K562 (cell line): ENCODE measurements around the gene ACAP2. TPM values are rescaled to one million over a fixed set of nuclear protein-coding genes. Genes with fewer than 3 reads are reported as not detected.

Experiments used
- ESRRA ChIP-seq: fragments of 450-650 bp; IDR thresholded peaks from 2 replicates; pipeline ENCODE4 v1.6.1; 2014; ENCODE audit warnings: low read depth, mild to moderate bottlenecking, moderate library complexity, borderline replicate concordance
- FOXP1 ChIP-seq: sonication (generic); formaldehyde crosslinking; IDR thresholded peaks from 2 replicates; pipeline ENCODE4 v1.8.0; 2022; ENCODE audit warnings: mild to moderate bottlenecking, missing genetic modification reagents
- GATAD2B ChIP-seq: fragments of 450-650 bp; IDR thresholded peaks from 2 replicates; pipeline ENCODE4 v1.6.1; 2017; ENCODE audit warnings: mild to moderate bottlenecking, borderline replicate concordance
- PURB ChIP-seq: sonication (generic); formaldehyde crosslinking; IDR thresholded peaks from 2 replicates; pipeline ENCODE4 v1.9.0; 2021; ENCODE audit warnings: low read depth, mild to moderate bottlenecking, missing genetic modification reagents
- SMC3 ChIP-seq: conservative IDR thresholded peaks from 2 replicates; pipeline ENCODE4 v1.6.1; 2011; ENCODE audit warnings: low read depth, low read length, improper control_type of control experiment; ENCODE audit not compliant: insufficient read depth
- TFAM ChIP-seq: fragments of 250-450 bp; sonication (Bioruptor Pico); conservative IDR thresholded peaks from 2 replicates; pipeline ENCODE4 v1.5.0; 2021; ENCODE audit warnings: mild to moderate bottlenecking, moderate library complexity
- ZNF146 ChIP-seq: IDR thresholded peaks from one replicate; pipeline ENCODE4 v1.6.1; 2018; ENCODE audit warnings: missing compliant biosample characterization; ENCODE audit not compliant: unreplicated experiment
- polyA plus RNA-seq, 8 experiments: library from polyadenylated mRNA; depleted of rRNA in 4 of 8; stranded (reverse) in 5 of 8; unstranded in 3 of 8; fragments of >200 nt; fragmentation: Nextera tagmentation in 2 of 8; fragmentation: Illumina TruSeq in 1 of 8; extraction: Ambion mirVana in 2 of 8; extraction: Trizol in 1 of 8; gene quantifications; 2 replicates each; pipeline versions ENCODE4 v1.2.1 to v1.2.3, GENCODE V29; 2011 to 2014; ENCODE audit warnings: inconsistent platforms in 1 of 8, missing spikeins in 1 of 8
- total RNA-seq, 7 experiments: library from RNA; depleted of rRNA in 6 of 7; stranded (reverse); fragments of >200 nt in 6 of 7; fragmentation: Illumina TruSeq in 2 of 7; extraction: Trizol in 2 of 7; gene quantifications; 2 replicates each; pipeline versions ENCODE4 v1.2.1 to v1.2.3, GENCODE V29; 2011 to 2021; ENCODE audit warnings: low replicate concordance in 1 of 7
- TF ChIP-seq, protein P1 (sequence below): fragments of 450-650 bp; IDR thresholded peaks from 2 replicates; pipeline ENCODE4 v1.6.1; 2016; ENCODE audit warnings: low read depth
- TF ChIP-seq, protein P2 (sequence below): fragments of 250-450 bp; sonication (Bioruptor Pico); IDR thresholded peaks from 2 replicates; pipeline ENCODE4 v1.8.0; 2021; ENCODE audit warnings: borderline replicate concordance, mild to moderate bottlenecking, moderate library complexity; ENCODE audit not compliant: poor library complexity, severe bottlenecking
- TF ChIP-seq, protein P3 (sequence below): fragments of 450-650 bp; formaldehyde crosslinking; IDR thresholded peaks from 2 replicates; pipeline ENCODE4 v1.4.0; 2020; ENCODE audit warnings: mild to moderate bottlenecking

ACAP2 gene
- total and polyA plus RNA-seq, 9 of the 15 experiments (the other 6 are each of a cell fraction or from before 2014, with no cell fraction given), result 10.6 to 52.7 (median 34.4) TPM

DNA sequence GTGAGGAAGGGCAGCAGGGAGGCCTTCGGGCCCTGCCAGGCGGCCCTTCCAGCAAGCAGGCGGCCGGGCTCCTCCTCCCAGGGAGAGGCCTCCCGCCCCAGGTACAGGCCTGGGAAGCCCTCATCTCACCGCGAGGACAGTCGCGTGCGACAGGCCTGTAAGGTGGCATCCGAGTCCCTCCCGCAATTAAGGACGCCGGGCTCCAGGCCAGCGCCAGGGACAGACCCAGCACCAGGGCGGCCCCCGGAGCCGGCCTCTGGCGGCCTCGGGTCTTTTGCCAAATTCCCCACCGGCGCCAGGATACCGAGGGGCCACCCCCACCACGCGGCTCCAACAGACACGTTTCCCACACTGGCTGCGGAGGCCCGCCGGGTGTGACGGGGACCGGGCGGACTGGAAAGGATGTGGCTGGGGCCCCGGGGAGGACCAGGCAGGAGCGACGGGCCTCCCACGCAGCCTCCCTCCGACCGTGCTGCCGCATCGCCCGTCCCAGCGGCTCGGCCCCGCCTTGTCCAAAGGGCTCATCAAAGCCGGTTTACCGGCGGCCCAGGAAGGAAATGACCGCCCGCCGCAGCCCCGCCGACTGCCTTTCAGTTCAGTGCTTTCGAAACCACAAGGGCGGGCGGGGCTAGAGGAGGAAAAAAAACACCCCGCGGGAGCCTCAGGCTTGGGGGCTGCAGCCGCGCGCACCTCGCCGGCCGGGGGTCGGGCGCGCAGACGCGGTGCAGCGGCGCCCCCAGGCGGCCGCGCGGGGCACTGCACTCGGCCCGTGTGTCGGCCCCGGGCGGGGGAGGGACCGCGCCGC, 183.1 kb downstream of the ACAP2 start (continued):
- TF ChIP-seq, protein P1, sequence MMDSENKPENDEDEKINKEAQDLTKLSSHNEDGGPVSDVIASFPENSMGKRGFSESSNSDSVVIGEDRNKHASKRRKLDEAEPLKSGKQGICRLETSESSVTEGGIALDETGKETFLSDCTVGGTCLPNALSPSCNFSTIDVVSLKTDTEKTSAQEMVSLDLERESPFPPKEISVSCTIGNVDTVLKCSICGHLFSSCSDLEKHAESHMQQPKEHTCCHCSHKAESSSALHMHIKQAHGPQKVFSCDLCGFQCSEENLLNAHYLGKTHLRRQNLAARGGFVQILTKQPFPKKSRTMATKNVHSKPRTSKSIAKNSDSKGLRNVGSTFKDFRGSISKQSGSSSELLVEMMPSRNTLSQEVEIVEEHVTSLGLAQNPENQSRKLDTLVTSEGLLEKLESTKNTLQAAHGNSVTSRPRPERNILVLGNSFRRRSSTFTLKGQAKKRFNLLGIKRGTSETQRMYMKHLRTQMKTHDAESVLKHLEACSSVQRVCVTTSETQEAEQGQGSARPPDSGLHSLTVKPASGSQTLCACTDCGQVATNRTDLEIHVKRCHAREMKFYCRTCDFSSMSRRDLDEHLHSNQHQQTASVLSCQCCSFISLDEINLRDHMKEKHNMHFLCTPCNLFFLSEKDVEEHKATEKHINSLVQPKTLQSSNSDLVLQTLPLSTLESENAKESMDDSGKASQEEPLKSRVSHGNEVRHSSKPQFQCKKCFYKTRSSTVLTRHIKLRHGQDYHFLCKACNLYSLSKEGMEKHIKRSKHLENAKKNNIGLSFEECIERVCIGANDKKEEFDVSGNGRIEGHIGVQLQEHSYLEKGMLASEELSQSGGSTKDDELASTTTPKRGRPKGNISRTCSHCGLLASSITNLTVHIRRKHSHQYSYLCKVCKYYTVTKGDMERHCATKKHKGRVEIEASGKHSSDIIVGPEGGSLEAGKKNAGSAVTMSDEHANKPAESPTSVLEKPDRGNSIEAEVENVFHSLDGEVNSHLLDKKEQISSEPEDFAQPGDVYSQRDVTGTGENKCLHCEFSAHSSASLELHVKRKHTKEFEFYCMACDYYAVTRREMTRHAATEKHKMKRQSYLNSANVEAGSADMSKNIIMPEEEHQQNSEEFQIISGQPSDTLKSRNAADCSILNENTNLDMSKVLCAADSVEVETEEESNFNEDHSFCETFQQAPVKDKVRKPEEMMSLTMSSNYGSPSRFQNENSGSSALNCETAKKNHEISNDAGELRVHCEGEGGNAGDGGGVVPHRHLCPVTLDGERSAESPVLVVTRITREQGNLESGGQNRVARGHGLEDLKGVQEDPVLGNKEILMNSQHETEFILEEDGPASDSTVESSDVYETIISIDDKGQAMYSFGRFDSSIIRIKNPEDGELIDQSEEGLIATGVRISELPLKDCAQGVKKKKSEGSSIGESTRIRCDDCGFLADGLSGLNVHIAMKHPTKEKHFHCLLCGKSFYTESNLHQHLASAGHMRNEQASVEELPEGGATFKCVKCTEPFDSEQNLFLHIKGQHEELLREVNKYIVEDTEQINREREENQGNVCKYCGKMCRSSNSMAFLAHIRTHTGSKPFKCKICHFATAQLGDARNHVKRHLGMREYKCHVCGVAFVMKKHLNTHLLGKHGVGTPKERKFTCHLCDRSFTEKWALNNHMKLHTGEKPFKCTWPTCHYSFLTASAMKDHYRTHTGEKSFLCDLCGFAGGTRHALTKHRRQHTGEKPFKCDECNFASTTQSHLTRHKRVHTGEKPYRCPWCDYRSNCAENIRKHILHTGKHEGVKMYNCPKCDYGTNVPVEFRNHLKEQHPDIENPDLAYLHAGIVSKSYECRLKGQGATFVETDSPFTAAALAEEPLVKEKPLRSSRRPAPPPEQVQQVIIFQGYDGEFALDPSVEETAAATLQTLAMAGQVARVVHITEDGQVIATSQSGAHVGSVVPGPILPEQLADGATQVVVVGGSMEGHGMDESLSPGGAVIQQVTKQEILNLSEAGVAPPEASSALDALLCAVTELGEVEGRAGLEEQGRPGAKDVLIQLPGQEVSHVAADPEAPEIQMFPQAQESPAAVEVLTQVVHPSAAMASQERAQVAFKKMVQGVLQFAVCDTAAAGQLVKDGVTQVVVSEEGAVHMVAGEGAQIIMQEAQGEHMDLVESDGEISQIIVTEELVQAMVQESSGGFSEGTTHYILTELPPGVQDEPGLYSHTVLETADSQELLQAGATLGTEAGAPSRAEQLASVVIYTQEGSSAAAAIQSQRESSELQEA, result no peak
- TF ChIP-seq, protein P2, sequence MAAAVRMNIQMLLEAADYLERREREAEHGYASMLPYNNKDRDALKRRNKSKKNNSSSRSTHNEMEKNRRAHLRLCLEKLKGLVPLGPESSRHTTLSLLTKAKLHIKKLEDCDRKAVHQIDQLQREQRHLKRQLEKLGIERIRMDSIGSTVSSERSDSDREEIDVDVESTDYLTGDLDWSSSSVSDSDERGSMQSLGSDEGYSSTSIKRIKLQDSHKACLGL, result no peak
- TF ChIP-seq TFAM (CRISPR knock-in tag) (no peak), ESRRA (peak; percentile 75; the same call in 1 of the 2 replicates), PURB (no peak), GATAD2B (peak; percentile 96), ZNF146 (CRISPR knock-in tag) (no peak), FOXP1 (CRISPR knock-in tag) (no peak; the same call in 1 of the 2 replicates), SMC3 (peak; percentile 78)
- TF ChIP-seq, protein P3, sequence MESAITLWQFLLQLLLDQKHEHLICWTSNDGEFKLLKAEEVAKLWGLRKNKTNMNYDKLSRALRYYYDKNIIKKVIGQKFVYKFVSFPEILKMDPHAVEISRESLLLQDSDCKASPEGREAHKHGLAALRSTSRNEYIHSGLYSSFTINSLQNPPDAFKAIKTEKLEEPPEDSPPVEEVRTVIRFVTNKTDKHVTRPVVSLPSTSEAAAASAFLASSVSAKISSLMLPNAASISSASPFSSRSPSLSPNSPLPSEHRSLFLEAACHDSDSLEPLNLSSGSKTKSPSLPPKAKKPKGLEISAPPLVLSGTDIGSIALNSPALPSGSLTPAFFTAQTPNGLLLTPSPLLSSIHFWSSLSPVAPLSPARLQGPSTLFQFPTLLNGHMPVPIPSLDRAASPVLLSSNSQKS (CRISPR knock-in tag), result no peak
